A549 (cell line): ENCODE results near the gene NFIX.

Source experiments
- BHLHE40 ChIP-seq: IDR thresholded peaks from 2 replicates; pipeline ENCODE4 v1.6.1; 2012; ENCODE audit warnings: low read depth, low read length, inconsistent platforms
- CTCF ChIP-seq: fragments of >200 bp; sonication (Bioruptor Twin); formaldehyde crosslinking; IDR thresholded peaks from 3 replicates; pipeline ENCODE4 v1.5.1; 2016
- EHF ChIP-seq: fragments of 250-450 bp; sonication (Bioruptor Pico); IDR thresholded peaks from 2 replicates; pipeline ENCODE4 v1.5.0; 2020; ENCODE audit warnings: mild to moderate bottlenecking
- ELK1 ChIP-seq: fragments of 150-350 bp; IDR thresholded peaks from 2 replicates; pipeline ENCODE4 v1.6.1; 2014; ENCODE audit warnings: low read depth, mild to moderate bottlenecking, low read length
- HMGXB4 ChIP-seq: fragments of 250-450 bp; sonication (Bioruptor Pico); IDR thresholded peaks from 2 replicates; pipeline ENCODE4 v1.5.0; 2021; ENCODE audit warnings: mild to moderate bottlenecking, moderate library complexity, borderline replicate concordance
- HOXA7 ChIP-seq: fragments of 250-450 bp; sonication (Bioruptor Pico); IDR thresholded peaks from 2 replicates; pipeline ENCODE4 v1.5.0; 2020; ENCODE audit warnings: mild to moderate bottlenecking, moderate library complexity
- JUNB ChIP-seq: fragments of >200 bp; sonication (Bioruptor Twin); formaldehyde crosslinking; IDR thresholded peaks from 2 replicates; pipeline ENCODE4 v1.6.1; 2016
- MAFK ChIP-seq: fragments of 450-650 bp; IDR thresholded peaks from 2 replicates; pipeline ENCODE4 v1.6.1; 2014; ENCODE audit not compliant: partially characterized antibody
- PHF8 ChIP-seq: fragments of 200-600 bp; sonication (generic); IDR thresholded peaks from 2 replicates; pipeline ENCODE4 v1.6.1; 2016; ENCODE audit warnings: low read depth, mild to moderate bottlenecking, antibody characterized with exemption, moderate library complexity, borderline replicate concordance
- POLR2A ChIP-seq: IDR thresholded peaks from 2 replicates; pipeline ENCODE4 v1.6.1; 2012; ENCODE audit warnings: mild to moderate bottlenecking, low read length
- RCOR1 ChIP-seq: fragments of 150-350 bp; IDR thresholded peaks from 2 replicates; pipeline ENCODE4 v1.6.1; 2014; ENCODE audit warnings: antibody characterized with exemption, low read length, low read depth
- REST ChIP-seq: fragments of 200-600 bp; sonication (generic); IDR thresholded peaks from 2 replicates; pipeline ENCODE4 v1.6.1; 2016; ENCODE audit warnings: antibody characterized with exemption, mild to moderate bottlenecking, moderate library complexity
- RFX5 ChIP-seq: fragments of 450-650 bp; IDR thresholded peaks from 2 replicates; pipeline ENCODE4 v1.7.1; 2014; ENCODE audit warnings: antibody characterized with exemption, mild to moderate bottlenecking, moderate library complexity
- ZFP36 ChIP-seq: fragments of 450-650 bp; IDR thresholded peaks from 2 replicates; pipeline ENCODE4 v1.6.1; 2014; ENCODE audit warnings: borderline replicate concordance; ENCODE audit not compliant: partially characterized antibody

- TF ChIP-seq PHF8 = no peak
- no peak for TF ChIP-seq CTCF
- no peak for TF ChIP-seq EHF (CRISPR knock-in tag)
- no peak for TF ChIP-seq JUNB
- no peak for TF ChIP-seq HMGXB4
- TF ChIP-seq RFX5 = no peak
- TF ChIP-seq HOXA7 (CRISPR knock-in tag) = no peak
- TF ChIP-seq REST = no peak
- no peak for TF ChIP-seq POLR2A
- TF ChIP-seq ELK1 = no peak
- no peak for TF ChIP-seq RCOR1
- no peak for TF ChIP-seq BHLHE40
- no peak for TF ChIP-seq MAFK
- TF ChIP-seq ZFP36 = no peak
Measured at GRCh38 chr19:12973236-12973635, 22.0 kb upstream of the NFIX start.
